NCI-H187 (cell line): ENCODE measurements around the gene UNC13D.
A peak's percentile ranks its signal among the peaks of the same experiment; 100 is the strongest.

Source experiments
- DNase-seq, 2 experiments: peaks; one replicate each; lab custom pipeline; 2025; lab: John Stamatoyannopoulos, UW

The UNC13D gene

GRCh38 chr17:75850928-75851692, 6.9 kb upstream of the UNC13D start:
- no peak for DNase-seq

- no peak for DNase-seq
Measured at GRCh38 chr17:75849724-75850123, 5.5 kb upstream of the UNC13D start.

GRCh38 chr17:75849279-75849646, 5.1 kb upstream of the UNC13D start:
- DNase-seq: no peak

GRCh38 chr17:75848523-75849278, 4.5 kb upstream of the UNC13D start:
- DNase-seq: peak; percentile 13 to 50

- DNase-seq: no peak
Measured at GRCh38 chr17:75847614-75848522, 3.7 kb upstream of the UNC13D start.

GRCh38 chr17:75846692-75847613, 2.7 kb upstream of the UNC13D start:
- DNase-seq: no peak

- no peak for DNase-seq
Measured at GRCh38 chr17:75845933-75846691, 1.9 kb upstream of the UNC13D start.

- DNase-seq: no peak
Measured at GRCh38 chr17:75845058-75845711, 981 bp upstream of the UNC13D start.

GRCh38 chr17:75844530-75845057, 390 bp upstream of the UNC13D start:
- no peak for DNase-seq

- no peak for DNase-seq
Measured at GRCh38 chr17:75842963-75843576, 1.1 kb downstream of the UNC13D start.

- no peak for DNase-seq
Measured at GRCh38 chr17:75842411-75842810, 1.8 kb downstream of the UNC13D start.

- DNase-seq: no peak
Measured at GRCh38 chr17:75840799-75841164, 3.4 kb downstream of the UNC13D start.

GRCh38 chr17:75839942-75840798, 4.0 kb downstream of the UNC13D start:
- DNase-seq: no peak

- DNase-seq: no peak
Measured at GRCh38 chr17:75838410-75838809, 5.8 kb downstream of the UNC13D start.

- DNase-seq: no peak
Measured at GRCh38 chr17:75837899-75838298, 6.3 kb downstream of the UNC13D start.

- DNase-seq: no peak
Measured at GRCh38 chr17:75836605-75837004, 7.6 kb downstream of the UNC13D start.

GRCh38 chr17:75835654-75835987, 8.6 kb downstream of the UNC13D start:
- DNase-seq: no peak

GRCh38 chr17:75834928-75835653, 9.1 kb downstream of the UNC13D start:
- no peak for DNase-seq
